ENCODE measurements around the gene SDHAF3.

Gene SDHAF3

DNA sequence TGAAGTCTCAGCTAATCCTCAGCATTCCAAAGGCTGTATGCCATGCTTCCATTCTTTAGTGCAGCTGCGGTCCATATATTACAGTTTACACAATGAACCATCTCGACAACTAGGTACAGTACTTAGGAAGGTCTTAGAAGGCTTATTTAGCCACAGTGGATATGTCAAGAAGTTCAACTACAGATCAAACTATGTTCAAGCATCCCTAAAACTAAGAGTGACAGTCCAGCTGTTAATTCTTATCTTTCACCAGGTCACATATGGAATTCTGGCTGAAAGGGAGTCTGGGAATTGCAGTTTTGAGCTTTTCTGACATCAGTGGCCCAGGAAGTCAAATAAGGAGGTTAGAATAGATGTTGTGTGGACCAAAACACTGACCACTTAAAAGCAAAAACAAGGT lies 106.8 kb downstream of the SDHAF3 start:
- no peak for DNase-seq

DNA sequence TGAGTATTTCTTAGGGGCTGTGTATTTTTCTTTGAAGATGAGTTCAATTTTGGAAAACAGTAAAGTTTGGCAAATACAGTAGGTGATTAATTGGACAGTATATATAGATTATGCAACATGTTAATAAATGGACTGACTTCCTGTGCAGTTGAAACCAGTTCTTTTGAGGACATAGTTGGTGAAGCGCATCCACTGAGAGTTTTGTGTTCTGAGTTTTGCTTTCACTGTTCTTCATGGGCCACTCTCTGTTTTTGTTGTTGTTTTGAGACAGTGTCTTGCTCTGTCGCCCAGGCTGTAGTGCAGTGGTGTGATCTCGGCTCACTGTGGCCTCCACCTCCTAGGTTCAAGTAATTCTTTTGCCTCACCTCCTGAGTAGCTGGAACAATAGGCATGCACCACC lies 109.0 kb downstream of the SDHAF3 start:
- no peak for DNase-seq

Measured in DMS53 (cell line).